Calu3 (cell line): Measurements from ENCODE around the gene DGKI. TPM values are rescaled to one million over a fixed set of nuclear protein-coding genes. Genes with fewer than 3 reads are reported as not detected.

Source experiments
- BruUV-seq: library from RNA; stranded (reverse); fragments of 400-500 nt; replicated peaks from 2 replicates; lab custom pipeline; 2021; lab: Mats Ljungman, UMichigan
- CTCF ChIA-PET: fragments of 300-600 bp; sonication (Branson Sonifier 250); formaldehyde crosslinking; loops from one replicate; lab custom pipeline; 2022; ENCODE audit warnings: antibody characterized with exemption; lab: Charles Lee
- DNase-seq: peaks from one replicate; pipeline ENCODE4 v3.0.0; 2022
- H3K27ac Mint-ChIP-seq: one replicate; pipeline ENCODE4 v1.8.0; 2022; ENCODE audit warnings: mixed read lengths; ENCODE audit not compliant: unreplicated experiment
- H3K27me3 Mint-ChIP-seq: one replicate; pipeline ENCODE4 v1.8.0; 2022; ENCODE audit warnings: mixed read lengths; ENCODE audit not compliant: unreplicated experiment
- H3K36me3 Mint-ChIP-seq: one replicate; pipeline ENCODE4 v1.8.0; 2022; ENCODE audit warnings: mild to moderate bottlenecking, moderate library complexity, mixed read lengths; ENCODE audit not compliant: insufficient read depth, unreplicated experiment
- H3K4me1 Mint-ChIP-seq: one replicate; pipeline ENCODE4 v1.8.0; 2022; ENCODE audit warnings: mild to moderate bottlenecking, low read depth, mixed read lengths; ENCODE audit not compliant: unreplicated experiment
- H3K4me3 Mint-ChIP-seq: one replicate; pipeline ENCODE4 v1.8.0; 2022; ENCODE audit warnings: mild to moderate bottlenecking, low read depth, moderate library complexity, mixed read lengths; ENCODE audit not compliant: unreplicated experiment
- H3K9me3 Mint-ChIP-seq: one replicate; pipeline ENCODE4 v1.8.0; 2022; ENCODE audit warnings: low read depth, mixed read lengths; ENCODE audit not compliant: unreplicated experiment
- CTCF ChIP-seq: fragments of 200-600 bp; IDR thresholded peaks from one replicate; pipeline ENCODE4 v1.8.0; 2022; ENCODE audit warnings: antibody characterized with exemption; ENCODE audit not compliant: unreplicated experiment
- intact Hi-C: fragments of 100-400 bp; cut with micrococcal nuclease; formaldehyde crosslinking; loops from one replicate; pipeline ENCODE4 v1.10.0; 2022; ENCODE audit not compliant: unreplicated experiment
- total RNA-seq: library from RNA; stranded (reverse); gene quantifications from 2 replicates; pipeline ENCODE4 v1.2.3, GENCODE V29; 2022

Gene DGKI
- total RNA-seq, 1 experiment from 2014 or later = not detected

- no peak for DNase-seq
- Mint-ChIP-seq H3K36me3 (no peaks in the 10 kb centered on the region), H3K4me3 (no peak overlapping the region), H3K27me3 (no peaks in the 10 kb centered on the region), H3K4me1 (no peaks in the 10 kb centered on the region), H3K27ac (no peak overlapping the region), H3K9me3 (peaks cover 13% of the 10 kb centered on the region)
- no peak for TF ChIP-seq CTCF
- CTCF ChIA-PET = no interaction called here
- intact Hi-C loops = no loop called here
- BruUV-seq = no TSS peak
Observed at GRCh38 chr7:137563981-137564380, 282.8 kb downstream of the DGKI start.

- TF ChIP-seq CTCF = no peak
- no peaks in the 10 kb centered on the region for H3K4me1 Mint-ChIP-seq
- no peak overlapping the region for H3K27ac Mint-ChIP-seq
- H3K9me3 Mint-ChIP-seq = peaks cover 2% of the 10 kb centered on the region
- DNase-seq = no peak
- no peaks in the 10 kb centered on the region for H3K27me3 Mint-ChIP-seq
- BruUV-seq = no TSS peak
- intact Hi-C loops = no loop called here
- CTCF ChIA-PET = interaction anchor here (1.0 kb wide), 1 partner anchor 28 kb away, joined by 3 read pairs; no protein-coding TSS in a partner anchor
- H3K36me3 Mint-ChIP-seq = no peaks in the 10 kb centered on the region
- H3K4me3 Mint-ChIP-seq = no peak overlapping the region
Observed at GRCh38 chr7:137547485-137547884, 299.3 kb downstream of the DGKI start.

GRCh38 chr7:137546671-137547070 lies 300.1 kb downstream of the DGKI start:
- Mint-ChIP-seq H3K36me3 (no peaks in the 10 kb centered on the region), H3K27ac (no peak overlapping the region)
- BruUV-seq = no TSS peak

GRCh38 chr7:137546009-137546408 lies 300.8 kb downstream of the DGKI start:
- Mint-ChIP-seq H3K27ac (no peak overlapping the region), H3K4me1 (no peaks in the 10 kb centered on the region), H3K9me3 (peaks cover 2% of the 10 kb centered on the region), H3K36me3 (no peaks in the 10 kb centered on the region), H3K4me3 (no peak overlapping the region), H3K27me3 (no peaks in the 10 kb centered on the region)
- no TSS peak for BruUV-seq
- intact Hi-C loops = no loop called here
- no peak for DNase-seq
- no peak for TF ChIP-seq CTCF
- CTCF ChIA-PET = no interaction called here

More at GRCh38 chr7:137546671-137547070, 300.1 kb downstream of the DGKI start:
- Mint-ChIP-seq H3K4me3 (no peak overlapping the region), H3K27me3 (no peaks in the 10 kb centered on the region), H3K4me1 (no peaks in the 10 kb centered on the region), H3K9me3 (peaks cover 2% of the 10 kb centered on the region)
- no peak for DNase-seq
- CTCF ChIA-PET = no interaction called here
- no peak for TF ChIP-seq CTCF
- intact Hi-C loops = no loop called here
